HEK293 (cell line): ENCODE results near the gene RING1.

Experiments used
- GFI1B ChIP-seq: fragments of 450-650 bp; formaldehyde crosslinking; IDR thresholded peaks from 2 replicates; pipeline ENCODE4 v1.5.1; 2016; ENCODE audit warnings: missing biosample characterization, missing genetic modification characterization
- PRDM1 ChIP-seq: fragments of 450-650 bp; formaldehyde crosslinking; IDR thresholded peaks from 2 replicates; pipeline ENCODE4; 2016; ENCODE audit warnings: missing biosample characterization, missing genetic modification characterization
- TRIM28 ChIP-seq: IDR thresholded peaks from 2 replicates; pipeline ENCODE4 v1.6.1; 2011; ENCODE audit warnings: low read length, control low read depth, borderline replicate concordance
- ZFP37 ChIP-seq: fragments of 450-650 bp; formaldehyde crosslinking; IDR thresholded peaks from 2 replicates; pipeline ENCODE4 v1.5.1; 2016; ENCODE audit warnings: missing biosample characterization, missing genetic modification characterization
- ZNF23 ChIP-seq: fragments of 450-650 bp; formaldehyde crosslinking; IDR thresholded peaks from 2 replicates; pipeline ENCODE4 v1.5.1; 2016; ENCODE audit warnings: missing biosample characterization, missing genetic modification characterization, borderline replicate concordance
- ZNF274 ChIP-seq, 2 experiments: fragments of 200-500 bp in 1 of 2; fragments of 450-650 bp in 1 of 2; sonication (Bioruptor generic) in 1 of 2; formaldehyde crosslinking in 1 of 2; IDR thresholded peaks; 2 replicates each; pipeline versions ENCODE4 v1.5.1 to v1.6.1; 2014 to 2016; ENCODE audit warnings: borderline replicate concordance in 1 of 2, inconsistent platforms in 1 of 2, low read length in 1 of 2, missing biosample characterization in 1 of 2, missing genetic modification characterization in 1 of 2
- ZNF433 ChIP-seq: fragments of 450-650 bp; formaldehyde crosslinking; IDR thresholded peaks from 2 replicates; pipeline ENCODE4 v1.5.1; 2016; ENCODE audit warnings: missing biosample characterization, missing genetic modification characterization, low read depth
- ZNF501 ChIP-seq: fragments of 450-650 bp; formaldehyde crosslinking; IDR thresholded peaks from 2 replicates; pipeline ENCODE4 v1.5.1; 2016; ENCODE audit warnings: missing biosample characterization, missing genetic modification characterization
- ZNF658 ChIP-seq: fragments of 450-650 bp; formaldehyde crosslinking; IDR thresholded peaks from 2 replicates; pipeline ENCODE4; 2016; ENCODE audit warnings: missing biosample characterization, missing genetic modification characterization
- TF ChIP-seq, protein P1 (sequence below): fragments of 450-650 bp; formaldehyde crosslinking; IDR thresholded peaks from 2 replicates; pipeline ENCODE4 v1.5.1; 2016; ENCODE audit warnings: missing biosample characterization, missing genetic modification characterization
- TF ChIP-seq, protein P2 (sequence below): fragments of 450-650 bp; formaldehyde crosslinking; IDR thresholded peaks from 2 replicates; pipeline ENCODE4 v1.5.0; 2017; ENCODE audit warnings: missing biosample characterization, missing genetic modification characterization, borderline replicate concordance
- TF ChIP-seq, protein P3 (sequence below): fragments of 450-650 bp; formaldehyde crosslinking; IDR thresholded peaks from 2 replicates; pipeline ENCODE4 v1.5.1; 2016; ENCODE audit warnings: missing biosample characterization, missing genetic modification characterization
- TF ChIP-seq, protein P4 (sequence below): fragments of 450-650 bp; formaldehyde crosslinking; IDR thresholded peaks from 2 replicates; pipeline ENCODE4 v1.5.1; 2016; ENCODE audit warnings: missing biosample characterization, missing genetic modification characterization

DNA sequence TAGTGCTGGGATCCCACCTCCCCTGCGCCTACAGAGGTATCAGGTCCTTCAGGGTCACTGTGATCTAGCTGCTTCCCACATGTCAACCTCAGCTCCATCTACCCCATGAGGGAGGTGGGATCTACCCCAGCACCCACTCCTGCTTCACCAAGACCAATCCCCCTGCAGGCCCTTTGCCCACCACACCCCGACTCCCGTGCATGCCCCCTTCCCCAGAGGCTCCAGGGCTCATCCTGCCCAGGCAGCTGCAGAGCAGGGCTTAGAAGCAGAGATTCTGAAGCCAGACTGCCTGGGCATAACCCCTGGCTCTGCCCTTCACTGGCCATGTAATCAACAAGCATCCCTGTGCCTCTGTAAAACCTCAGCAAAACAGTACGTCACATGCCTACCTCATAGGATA, 33.5 kb upstream of the RING1 start:
- TF ChIP-seq ZNF501 (tag by site-specific recombination) (no peak), ZFP37 (tag by site-specific recombination) (no peak), ZNF658 (no peak), GFI1B (tag by site-specific recombination) (no peak), ZNF274 (IDR thresholded peaks at IDR 0.05; ENCODE audit: low read length) (no peak), ZNF274 (tag by site-specific recombination; IDR thresholded peaks at IDR 0.05; ENCODE audit: borderline replicate concordance) (no peak), ZNF23 (tag by site-specific recombination) (no peak), ZNF433 (no peak), PRDM1 (tag by site-specific recombination) (no peak), TRIM28 (no peak)
- TF ChIP-seq, protein P1, sequence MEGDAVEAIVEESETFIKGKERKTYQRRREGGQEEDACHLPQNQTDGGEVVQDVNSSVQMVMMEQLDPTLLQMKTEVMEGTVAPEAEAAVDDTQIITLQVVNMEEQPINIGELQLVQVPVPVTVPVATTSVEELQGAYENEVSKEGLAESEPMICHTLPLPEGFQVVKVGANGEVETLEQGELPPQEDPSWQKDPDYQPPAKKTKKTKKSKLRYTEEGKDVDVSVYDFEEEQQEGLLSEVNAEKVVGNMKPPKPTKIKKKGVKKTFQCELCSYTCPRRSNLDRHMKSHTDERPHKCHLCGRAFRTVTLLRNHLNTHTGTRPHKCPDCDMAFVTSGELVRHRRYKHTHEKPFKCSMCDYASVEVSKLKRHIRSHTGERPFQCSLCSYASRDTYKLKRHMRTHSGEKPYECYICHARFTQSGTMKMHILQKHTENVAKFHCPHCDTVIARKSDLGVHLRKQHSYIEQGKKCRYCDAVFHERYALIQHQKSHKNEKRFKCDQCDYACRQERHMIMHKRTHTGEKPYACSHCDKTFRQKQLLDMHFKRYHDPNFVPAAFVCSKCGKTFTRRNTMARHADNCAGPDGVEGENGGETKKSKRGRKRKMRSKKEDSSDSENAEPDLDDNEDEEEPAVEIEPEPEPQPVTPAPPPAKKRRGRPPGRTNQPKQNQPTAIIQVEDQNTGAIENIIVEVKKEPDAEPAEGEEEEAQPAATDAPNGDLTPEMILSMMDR (tag by site-specific recombination), result no peak
- TF ChIP-seq, protein P2, sequence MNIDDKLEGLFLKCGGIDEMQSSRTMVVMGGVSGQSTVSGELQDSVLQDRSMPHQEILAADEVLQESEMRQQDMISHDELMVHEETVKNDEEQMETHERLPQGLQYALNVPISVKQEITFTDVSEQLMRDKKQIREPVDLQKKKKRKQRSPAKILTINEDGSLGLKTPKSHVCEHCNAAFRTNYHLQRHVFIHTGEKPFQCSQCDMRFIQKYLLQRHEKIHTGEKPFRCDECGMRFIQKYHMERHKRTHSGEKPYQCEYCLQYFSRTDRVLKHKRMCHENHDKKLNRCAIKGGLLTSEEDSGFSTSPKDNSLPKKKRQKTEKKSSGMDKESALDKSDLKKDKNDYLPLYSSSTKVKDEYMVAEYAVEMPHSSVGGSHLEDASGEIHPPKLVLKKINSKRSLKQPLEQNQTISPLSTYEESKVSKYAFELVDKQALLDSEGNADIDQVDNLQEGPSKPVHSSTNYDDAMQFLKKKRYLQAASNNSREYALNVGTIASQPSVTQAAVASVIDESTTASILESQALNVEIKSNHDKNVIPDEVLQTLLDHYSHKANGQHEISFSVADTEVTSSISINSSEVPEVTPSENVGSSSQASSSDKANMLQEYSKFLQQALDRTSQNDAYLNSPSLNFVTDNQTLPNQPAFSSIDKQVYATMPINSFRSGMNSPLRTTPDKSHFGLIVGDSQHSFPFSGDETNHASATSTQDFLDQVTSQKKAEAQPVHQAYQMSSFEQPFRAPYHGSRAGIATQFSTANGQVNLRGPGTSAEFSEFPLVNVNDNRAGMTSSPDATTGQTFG, result no peak
- TF ChIP-seq, protein P3, sequence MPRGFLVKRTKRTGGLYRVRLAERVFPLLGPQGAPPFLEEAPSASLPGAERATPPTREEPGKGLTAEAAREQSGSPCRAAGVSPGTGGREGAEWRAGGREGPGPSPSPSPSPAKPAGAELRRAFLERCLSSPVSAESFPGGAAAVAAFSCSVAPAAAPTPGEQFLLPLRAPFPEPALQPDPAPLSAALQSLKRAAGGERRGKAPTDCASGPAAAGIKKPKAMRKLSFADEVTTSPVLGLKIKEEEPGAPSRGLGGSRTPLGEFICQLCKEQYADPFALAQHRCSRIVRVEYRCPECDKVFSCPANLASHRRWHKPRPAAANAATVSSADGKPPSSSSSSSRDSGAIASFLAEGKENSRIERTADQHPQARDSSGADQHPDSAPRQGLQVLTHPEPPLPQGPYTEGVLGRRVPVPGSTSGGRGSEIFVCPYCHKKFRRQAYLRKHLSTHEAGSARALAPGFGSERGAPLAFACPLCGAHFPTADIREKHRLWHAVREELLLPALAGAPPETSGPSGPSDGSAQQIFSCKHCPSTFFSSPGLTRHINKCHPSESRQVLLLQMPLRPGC (tag by site-specific recombination), result no peak
- TF ChIP-seq, protein P4, sequence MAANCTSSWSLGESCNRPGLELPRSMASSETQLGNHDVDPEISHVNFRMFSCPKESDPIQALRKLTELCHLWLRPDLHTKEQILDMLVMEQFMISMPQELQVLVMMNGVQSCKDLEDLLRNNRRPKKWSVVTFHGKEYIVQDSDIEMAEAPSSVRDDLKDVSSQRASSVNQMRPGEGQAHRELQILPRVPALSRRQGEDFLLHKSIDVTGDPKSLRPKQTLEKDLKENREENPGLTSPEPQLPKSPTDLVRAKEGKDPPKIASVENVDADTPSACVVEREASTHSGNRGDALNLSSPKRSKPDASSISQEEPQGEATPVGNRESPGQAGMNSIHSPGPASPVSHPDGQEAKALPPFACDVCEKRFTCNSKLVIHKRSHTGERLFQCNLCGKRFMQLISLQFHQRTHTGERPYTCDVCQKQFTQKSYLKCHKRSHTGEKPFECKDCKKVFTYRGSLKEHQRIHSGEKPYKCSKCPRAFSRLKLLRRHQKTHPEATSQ, result no peak
